Heart left ventricle (tissue), 16 donors: ENCODE measurements around the gene FUBP1. TPM values are rescaled to one million over a fixed set of nuclear protein-coding genes. Genes with fewer than 3 reads are reported as not detected.

Source experiments
- ATAC-seq, 4 donors: fragments of 200-7000 bp; cut with Tn5 transposase; one replicate each; pipeline ENCODE4 v1.9.1; 2020 to 2022; ENCODE audit warnings: moderate library complexity in 4 of 4, mild to moderate bottlenecking in 3 of 4, moderate number of reproducible peaks in 1 of 4
- DNase-seq, 5 donors: peaks; one replicate each; pipeline ENCODE4 v3.0.0-alpha.2; 2020
- H3K27ac ChIP-seq, 12 donors: fragments of 200-600 bp; sonication (generic) in 4 of 12; one replicate each; pipeline versions ENCODE4 v1.5.0 to v1.8.0; 2016 to 2022; ENCODE audit warnings: mild to moderate bottlenecking in 2 of 12
- H3K27me3 ChIP-seq, 9 donors: fragments of 200-600 bp; sonication (generic) in 2 of 9; one replicate each; pipeline versions ENCODE4 v1.5.1 to v1.8.0; 2016 to 2022; ENCODE audit warnings: mild to moderate bottlenecking in 3 of 9
- H3K36me3 ChIP-seq, 9 donors: fragments of 200-600 bp; sonication (generic) in 2 of 9; one replicate each; pipeline versions ENCODE4 v1.5.0 to v1.8.0; 2018 to 2022; ENCODE audit warnings: mild to moderate bottlenecking in 2 of 9
- H3K4me1 ChIP-seq, 12 donors: fragments of 200-600 bp; sonication (generic) in 4 of 12; one replicate each; pipeline versions ENCODE4 v1.5.0 to v1.8.0; 2016 to 2022; ENCODE audit warnings: mild to moderate bottlenecking in 3 of 12
- H3K4me3 ChIP-seq, 12 donors: fragments of 200-600 bp; sonication (generic) in 4 of 12; one replicate each; pipeline versions ENCODE4 v1.5.0 to v1.8.0; 2017 to 2022; ENCODE audit warnings: mild to moderate bottlenecking in 9 of 12, moderate library complexity in 4 of 12
- H3K9me3 ChIP-seq, 12 donors: fragments of 200-600 bp; sonication (generic) in 4 of 12; one replicate each; pipeline versions ENCODE4 v1.5.0 to v1.8.0; 2016 to 2022; ENCODE audit warnings: mild to moderate bottlenecking in 1 of 12
- CTCF ChIP-seq, 12 donors: fragments of 200-600 bp; sonication (generic) in 4 of 12; IDR thresholded peaks; one replicate each; pipeline versions ENCODE4 v1.5.0 to v1.8.0; 2018 to 2022; ENCODE audit warnings: antibody characterized with exemption in 12 of 12, mild to moderate bottlenecking in 5 of 12
- POLR2A ChIP-seq, 2 donors: fragments of 450-650 bp; IDR thresholded peaks; one replicate each; pipeline ENCODE4 v1.6.1; 2017; ENCODE audit warnings: antibody characterized with exemption in 2 of 2, mild to moderate bottlenecking in 2 of 2, moderate library complexity in 2 of 2
- WGBS, 4 donors: extraction: QIAGEN DNeasy Blood & Tissue Kit in 2 of 4; methylation state at CpG; one replicate each; pipeline versions ENCODE4 v1.1.5 to v1.1.7; 2013 to 2018; 5-methylcytosine and 5-hydroxymethylcytosine counted together
- intact Hi-C, 10 donors: fragments of 100-400 bp; cut with DNase I; formaldehyde crosslinking; loops; one replicate each; pipeline versions ENCODE4 v1.11.1 to v1.14.2; 2022
- polyA plus RNA-seq, 2 donors: library from polyadenylated mRNA; stranded (reverse); fragments of 200-250 nt; gene quantifications; one replicate each; pipeline ENCODE4 v1.2.3, GENCODE V29; 2013
- total RNA-seq, 9 donors: library from RNA; depleted of rRNA in 2 of 9; stranded (reverse); fragments of >200 nt in 2 of 9; fragmentation: NEBNext Ultra II Directional in 3 of 9; extraction: Animal tissue kit (Norgen Biotek cat#: 25700) in 3 of 9; gene quantifications; one replicate each; pipeline versions ENCODE4 v1.1.0 to v1.2.4, GENCODE V29; 2016 to 2023
- donor health status: ischemic (EF 13 %, LVEDD 7.1; RV severe dilation, severe dysfunction).
- donor health status: healthy with polysubstance abuse.
- donor health status: DM: no; HTN: yes; CAD: no.
- donor health status: DM: no; HTN: no; CAD: no.
- donor health status: ischemic (EF 25% LVEDD 6.9; RV normal size, moderate dysfunction).
- donor health status: ischemic (EF 25% LVEDD 5.7; RV mildly dilated, moderate dysfunction).
- donor health status: healthy.
- donor health status: DM: yes; HTN: yes; CAD: no.
- donor health status: ischemic (EF 35%, LVEDD 5.7; RV mildly dilated, moderate dysfunction).
- donor health status: nonischemic (EF 11% LVEDD 7.7; RV severe dilation, severe dysfunction).
- donor health status: DM: yes; HTN: yes; CAD: no.
- donor health status: PGD.
- donor health status: ischemic (EF 29% LVEDD 5.4; RV normal size, mild dysfunction).
- donor health status: nonischemic (EF 23%, LVEDD 6.1; RV moderate dilation, normal function).

FUBP1 gene
- total and polyA plus RNA-seq, 11 donors: 27.0 to 78.9 (median 54.1) TPM

GRCh38 chr1:77961392-77961791 lies 17.5 kb downstream of the FUBP1 start:
- no peaks in the 10 kb centered on the region for H3K4me1 ChIP-seq
- H3K36me3 ChIP-seq: peaks cover 3 to 100% (median 100%) of the 10 kb centered on the region in 9 donors
- TF ChIP-seq CTCF (IDR thresholded peaks at IDR 0.05): no peak
- TF ChIP-seq POLR2A (IDR thresholded peaks at IDR 0.05): no peak
- ATAC-seq (no peak), DNase-seq (no peak)
- no peaks in the 10 kb centered on the region for H3K27me3 ChIP-seq
- WGBS, 4 donors: 81 to 90% (median 85%) methylated on average over 2 of the region's 2 CpGs
- intact Hi-C loops: loop anchor here in 1 of 10 donors (10.0 kb wide), 1 partner anchor 237 kb away; no protein-coding TSS in a partner anchor
- H3K27ac ChIP-seq: no peak overlapping the region
- H3K4me3 ChIP-seq: no peak overlapping the region
- no peaks in the 10 kb centered on the region for H3K9me3 ChIP-seq

GRCh38 chr1:77958850-77959249 lies 20.0 kb downstream of the FUBP1 start:
- H3K9me3 ChIP-seq: no peaks in the 10 kb centered on the region
- no peak for TF ChIP-seq CTCF (IDR thresholded peaks at IDR 0.05)
- TF ChIP-seq POLR2A (IDR thresholded peaks at IDR 0.05): no peak
- H3K36me3 ChIP-seq: peaks cover 0 to 100% (median 100%) of the 10 kb centered on the region in 9 donors
- H3K4me1 ChIP-seq: no peaks in the 10 kb centered on the region
- no peaks in the 10 kb centered on the region for H3K27me3 ChIP-seq
- WGBS, 4 donors: 92 to 97% (median 94%) methylated on average over 2 of the region's 2 CpGs
- DNase-seq (no peak), ATAC-seq (no peak)
- H3K4me3 ChIP-seq: no peak overlapping the region
- intact Hi-C loops: no loop called here
- H3K27ac ChIP-seq: no peak overlapping the region

- Histone ChIP-seq H3K27ac (no peak overlapping the region), H3K36me3 (peaks cover 0 to 100% (median 100%) of the 10 kb centered on the region in 9 donors), H3K4me3 (no peak overlapping the region), H3K9me3 (no peaks in the 10 kb centered on the region), H3K4me1 (no peaks in the 10 kb centered on the region), H3K27me3 (no peaks in the 10 kb centered on the region)
- DNase-seq (no peak), ATAC-seq (no peak)
- intact Hi-C loops: no loop called here
- no peak for TF ChIP-seq POLR2A (IDR thresholded peaks at IDR 0.05)
- no peak for TF ChIP-seq CTCF (IDR thresholded peaks at IDR 0.05)
These were observed 20.5 kb downstream of the FUBP1 start for GRCh38 chr1:77958391-77958790.

GRCh38 chr1:77956464-77956863 lies 22.4 kb downstream of the FUBP1 start:
- Histone ChIP-seq H3K4me1 (peaks cover 0 to 3% (median 0%) of the 10 kb centered on the region in 12 donors), H3K9me3 (no peaks in the 10 kb centered on the region), H3K27me3 (no peaks in the 10 kb centered on the region), H3K27ac (no peak overlapping the region), H3K36me3 (peaks cover 0 to 100% (median 100%) of the 10 kb centered on the region in 9 donors), H3K4me3 (no peak overlapping the region)
- intact Hi-C loops: no loop called here
- no peak for TF ChIP-seq POLR2A (IDR thresholded peaks at IDR 0.05)
- TF ChIP-seq CTCF (IDR thresholded peaks at IDR 0.05): no peak
- ATAC-seq (no peak), DNase-seq (no peak)
- WGBS, 4 donors: 76 to 82% (median 79%) methylated on average over 3 of the region's 3 CpGs
